NCI-H2196 treated with DMSO at 0.1 percent for 48 hours (cell line): ENCODE results near the gene AKNAD1.
"Not testable (repeated sequence)": the region's sequence is repeated elsewhere in the genome, so short reads cannot be mapped to it uniquely, and the experiment has no call there.

Experiments
- DNase-seq: peaks from one replicate; lab custom pipeline; 2025; ENCODE audit not compliant: unreplicated experiment; lab: John Stamatoyannopoulos, UW

Gene AKNAD1

GRCh38 chr1:108856994-108857393, at the start of gene AKNAD1:
Gene AKNAD1 (minus strand): TSS chr1:108857094. CDS start chr1:108852664, 4,430 bp downstream.
- no peak for DNase-seq

GRCh38 chr1:108901106-108901505, 44.2 kb upstream of the AKNAD1 start:
- no peak for DNase-seq

GRCh38 chr1:108897865-108898720, 41.2 kb upstream of the AKNAD1 start:
- peak; percentile 45 for DNase-seq

- DNase-seq, result no peak
Observed at GRCh38 chr1:108896146-108897145, 39.6 kb upstream of the AKNAD1 start.

- DNase-seq, result no peak
Observed at GRCh38 chr1:108893141-108893530, 36.2 kb upstream of the AKNAD1 start.

- no peak for DNase-seq
Observed at GRCh38 chr1:108892356-108893140, 35.7 kb upstream of the AKNAD1 start.

GRCh38 chr1:108889706-108890384, 33.0 kb upstream of the AKNAD1 start:
- DNase-seq, result no peak

GRCh38 chr1:108889006-108889645, 32.2 kb upstream of the AKNAD1 start:
- not testable (repeated sequence) for DNase-seq

GRCh38 chr1:108886292-108886691, 29.4 kb upstream of the AKNAD1 start:
- DNase-seq, result no peak

GRCh38 chr1:108884968-108885367, 28.1 kb upstream of the AKNAD1 start:
- DNase-seq, result no peak

GRCh38 chr1:108882837-108883236, 25.9 kb upstream of the AKNAD1 start:
- DNase-seq, result no peak

- DNase-seq, result peak; percentile 6
Observed at GRCh38 chr1:108881369-108881768, 24.5 kb upstream of the AKNAD1 start.

GRCh38 chr1:108880850-108881249, 24.0 kb upstream of the AKNAD1 start:
- no peak for DNase-seq

GRCh38 chr1:108878678-108879077, 21.8 kb upstream of the AKNAD1 start:
- DNase-seq, result no peak

GRCh38 chr1:108878160-108878469, 21.2 kb upstream of the AKNAD1 start:
- DNase-seq, result no peak

GRCh38 chr1:108877348-108878159, 20.7 kb upstream of the AKNAD1 start:
- no peak for DNase-seq

- DNase-seq, result no peak
Observed at GRCh38 chr1:108871050-108871724, 14.3 kb upstream of the AKNAD1 start.

- no peak for DNase-seq
Observed at GRCh38 chr1:108865316-108865910, 8.5 kb upstream of the AKNAD1 start.
